Measurements from ENCODE around the gene LIF.

- no peak for TF ChIP-seq CTCF (IDR thresholded peaks at IDR 0.05)
- no peak for TF ChIP-seq EP300 (IDR thresholded peaks at IDR 0.05)
- TF ChIP-seq POLR2A (IDR thresholded peaks at IDR 0.05): no peak
These were observed 4.2 kb upstream of the LIF start for GRCh38 chr22:30250661-30251267.

Data from tibial nerve (tissue), 4 donors.